ENCODE results near the gene PTPRT. TPM values are rescaled to one million over a fixed set of nuclear protein-coding genes. Genes with fewer than 3 reads are reported as not detected.

Gene PTPRT
- total RNA-seq, 1 experiment from 2014 or later: 0.13 TPM

DNA sequence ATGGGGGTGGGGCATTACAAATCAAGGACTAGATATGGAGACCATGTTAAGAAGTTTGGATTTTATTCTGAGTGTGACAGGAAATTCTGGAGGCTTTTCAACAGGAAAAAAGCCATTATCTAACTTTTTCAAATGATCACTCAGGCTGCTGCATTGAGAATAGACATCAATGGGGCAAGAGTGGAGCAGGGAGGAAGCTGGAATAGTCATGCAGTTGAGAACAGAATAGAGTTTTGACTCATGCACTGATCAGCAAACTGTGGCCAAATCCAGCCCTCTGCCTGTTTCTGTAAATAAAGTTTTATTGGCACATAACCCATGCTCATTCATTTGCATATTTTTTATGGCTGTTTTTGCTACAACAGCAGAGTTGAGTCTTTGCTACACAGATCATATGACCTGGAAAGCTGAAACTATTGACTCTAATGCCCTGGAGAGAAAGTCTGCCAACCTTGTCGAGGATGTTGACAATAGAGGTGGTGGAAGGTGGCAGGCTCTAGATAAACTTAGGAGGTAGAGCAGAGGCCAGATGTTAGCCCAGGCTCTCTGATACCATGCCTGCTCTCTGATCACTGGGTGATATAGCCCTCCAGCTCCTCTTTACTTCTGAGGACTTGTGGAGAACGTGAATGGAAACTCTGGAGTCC is 441.8 kb downstream of the PTPRT start:
- H2BK5ac ChIP-seq (ENCODE audit: insufficient read length, low read length): no peak overlapping the region
- no peak overlapping the region for H3K27ac ChIP-seq (ENCODE audit: insufficient read length, low read depth, low read length)
- no peak overlapping the region for H4K91ac ChIP-seq (ENCODE audit: insufficient read length, low read depth, low read length)
- Mint-ChIP-seq H3K4me3 (no peak overlapping the region), H3K4me1 (peaks cover 13 to 19% of the 10 kb centered on the region in 2 experiments), H3K9me3 (no peaks in the 10 kb centered on the region), H3K36me3 (ENCODE audit: insufficient read depth in 1 of 3, low read depth in 3 of 3) (no peaks in the 10 kb centered on the region), H3K27ac (no peak overlapping the region), H3K27me3 (ENCODE audit: low read depth) (peaks cover 22% of the 10 kb centered on the region)
- no peak overlapping the region for H4K8ac ChIP-seq (replicated peaks; ENCODE audit: insufficient read length, low read depth, low read length)
- no peaks in the 10 kb centered on the region for H3K27me3 ChIP-seq (ENCODE audit: insufficient read depth, low read length)
- no peak overlapping the region for H3K23ac ChIP-seq (ENCODE audit: insufficient read length, low read depth, low read length)
- no peak overlapping the region for H3K4ac ChIP-seq (ENCODE audit: low read depth, low read length)
- no peak for TF ChIP-seq CTCF (conservative IDR thresholded peaks at IDR 0.05)
- no peak for DNase-seq
- no peaks in the 10 kb centered on the region; the same call in 1 of the 2 replicates for H3K4me1 ChIP-seq (ENCODE audit: insufficient read depth, low read length)
- no peak overlapping the region for H2BK15ac ChIP-seq (ENCODE audit: low read depth, low read length)
- no peaks in the 10 kb centered on the region for H3K79me1 ChIP-seq (ENCODE audit: insufficient read depth, low read depth, low read length, poor library complexity, severe bottlenecking)
- no CpG with 5 or more reads among the region's 2 CpGs for WGBS (ENCODE audit: extremely low coverage, insufficient read length, low lambda C conversion rate)
- no peak overlapping the region for H3K14ac ChIP-seq (ENCODE audit: insufficient read depth, low read length)
- no peaks in the 10 kb centered on the region for H4K20me1 ChIP-seq (ENCODE audit: control insufficient read depth, insufficient read depth, insufficient read length)
- H3T11ph ChIP-seq (ENCODE audit: low read length): no peak overlapping the region
- no peak overlapping the region for H2BK120ac ChIP-seq (ENCODE audit: low read depth, low read length, poor library complexity, severe bottlenecking)
- H3K18ac ChIP-seq (ENCODE audit: insufficient read length, low read depth, low read length): no peak overlapping the region
- H3K56ac ChIP-seq (ENCODE audit: insufficient read length, low read depth, low read length): no peak overlapping the region
- no peaks in the 10 kb centered on the region for H3K79me2 ChIP-seq (ENCODE audit: insufficient read depth, low read length)
- no peak overlapping the region for H3K4me2 ChIP-seq (ENCODE audit: insufficient read depth, insufficient read length, low read length)
- H2AK5ac ChIP-seq (ENCODE audit: insufficient read length, low read length): no peak overlapping the region
- H3K9me3 ChIP-seq (ENCODE audit: control insufficient read depth, low read depth, low read length): no peaks in the 10 kb centered on the region
- H3K23me2 ChIP-seq (ENCODE audit: insufficient read length, low read depth, low read length, poor library complexity, severe bottlenecking): no peaks in the 10 kb centered on the region
- H3K9ac ChIP-seq (ENCODE audit: extremely low read depth, insufficient read length, low read length): no peak overlapping the region
- no peak overlapping the region for H4K5ac ChIP-seq (ENCODE audit: insufficient read length, low read depth, low read length)
- H2BK12ac ChIP-seq (ENCODE audit: insufficient read length, low read depth, low read length): no peak overlapping the region
- no peak overlapping the region for H2BK20ac ChIP-seq (ENCODE audit: low read depth, low read length, poor library complexity, severe bottlenecking)
- H2AFZ ChIP-seq (ENCODE audit: low read length): no peak overlapping the region
